IPS DF 4.7 (cell line): Measurements from ENCODE around the gene ZCCHC12.

Experiments
- DNase-seq: peaks from one replicate; pipeline ENCODE4 v3.0.0-alpha.2; 2013; ENCODE audit warnings: low spot score; ENCODE audit errors: extremely low read depth

ZCCHC12 gene

DNA sequence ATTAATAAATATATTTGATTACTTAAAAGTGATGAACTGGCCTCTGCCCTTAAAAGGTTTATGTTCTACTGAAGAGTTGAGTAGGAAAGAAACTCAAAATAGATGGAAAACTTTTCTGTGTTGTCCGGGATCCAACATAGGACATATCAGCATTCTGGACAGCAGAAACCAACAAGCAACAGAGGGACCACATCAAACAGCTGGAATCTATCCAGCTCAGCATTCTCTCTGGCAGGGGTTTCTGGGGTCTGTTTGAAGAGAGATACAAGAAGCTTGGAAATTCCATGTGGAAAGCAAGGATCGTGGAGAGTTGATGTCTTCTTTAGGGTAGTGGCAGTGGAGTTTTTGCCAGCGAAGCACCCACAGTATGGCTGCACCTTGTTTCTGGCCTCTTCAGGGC, 43.6 kb downstream of the ZCCHC12 start:
- DNase-seq, result no peak

- DNase-seq, result no peak
These were observed 48.5 kb downstream of the ZCCHC12 start for GRCh38 chrX:118872102-118872566.
